Stimulated activated naive CD8-positive, alpha-beta T cell treated with anti-CD3 and anti-CD28 coated beads, Interleukin-15, Interleukin-2, amounts not matched to agents 100 ng/mL and 50 ng/mL, for 24 hours (primary cell): Measurements from ENCODE around the gene CLSTN3.

Source experiments
- H3K27ac Mint-ChIP-seq: one replicate; pipeline ENCODE4 v1.8.0; 2021; ENCODE audit warnings: mild to moderate bottlenecking, mixed read lengths
- H3K27me3 Mint-ChIP-seq: one replicate; pipeline ENCODE4 v1.8.0; 2021; ENCODE audit warnings: mixed read lengths
- H3K36me3 Mint-ChIP-seq: one replicate; pipeline ENCODE4 v1.8.0; 2021; ENCODE audit warnings: low read depth, mixed read lengths
- H3K4me1 Mint-ChIP-seq: one replicate; pipeline ENCODE4 v1.8.0; 2021; ENCODE audit warnings: low read depth, mixed read lengths
- H3K4me3 Mint-ChIP-seq: one replicate; pipeline ENCODE4 v1.8.0; 2021; ENCODE audit warnings: mild to moderate bottlenecking, mixed read lengths
- H3K9me3 Mint-ChIP-seq: one replicate; pipeline ENCODE4 v1.8.0; 2021; ENCODE audit warnings: mixed read lengths

The CLSTN3 gene

GRCh38 chr12:7146228-7146627, 16.1 kb downstream of the CLSTN3 start:
- Mint-ChIP-seq H3K36me3 (peaks cover 33% of the 10 kb centered on the region), H3K27ac (no peak overlapping the region), H3K4me1 (no peaks in the 10 kb centered on the region), H3K27me3 (no peaks in the 10 kb centered on the region), H3K4me3 (no peak overlapping the region), H3K9me3 (no peaks in the 10 kb centered on the region)

GRCh38 chr12:7146906-7147305, 16.7 kb downstream of the CLSTN3 start:
- H3K36me3 Mint-ChIP-seq: peaks cover 30% of the 10 kb centered on the region
- H3K4me3 Mint-ChIP-seq: no peak overlapping the region
- no peaks in the 10 kb centered on the region for H3K27me3 Mint-ChIP-seq
- no peaks in the 10 kb centered on the region for H3K4me1 Mint-ChIP-seq
- H3K9me3 Mint-ChIP-seq: no peaks in the 10 kb centered on the region
- no peak overlapping the region for H3K27ac Mint-ChIP-seq

DNA sequence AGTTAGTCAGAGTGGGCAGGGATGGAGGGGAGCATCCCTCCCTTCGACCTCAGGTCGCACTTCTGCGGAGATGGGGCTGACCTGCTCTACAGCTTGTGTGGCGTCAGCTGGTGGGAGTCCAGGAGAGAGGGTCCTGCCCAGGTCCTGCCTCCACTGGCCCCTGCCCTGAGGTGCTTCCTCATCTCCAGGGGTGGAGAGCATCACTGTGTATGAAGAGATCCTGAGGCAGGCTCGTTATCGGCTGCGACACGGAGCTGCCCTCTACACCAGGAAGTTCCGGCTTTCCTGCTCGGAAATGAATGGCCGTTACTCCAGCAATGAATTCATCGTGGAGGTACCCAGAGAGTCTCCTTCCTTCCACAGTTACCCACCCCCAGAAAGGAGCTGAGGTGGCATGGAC, 20.2 kb downstream of the CLSTN3 start:
- H3K4me3 Mint-ChIP-seq: no peak overlapping the region

GRCh38 chr12:7150841-7151240, 20.7 kb downstream of the CLSTN3 start:
- Mint-ChIP-seq H3K36me3 (peaks cover 29% of the 10 kb centered on the region), H3K27ac (no peak overlapping the region), H3K9me3 (no peaks in the 10 kb centered on the region), H3K27me3 (no peaks in the 10 kb centered on the region), H3K4me1 (no peaks in the 10 kb centered on the region), H3K4me3 (no peak overlapping the region)

More for the DNA sequence above, 20.2 kb downstream of the CLSTN3 start:
- Mint-ChIP-seq H3K9me3 (no peaks in the 10 kb centered on the region), H3K27ac (no peak overlapping the region), H3K27me3 (no peaks in the 10 kb centered on the region), H3K4me1 (no peaks in the 10 kb centered on the region), H3K36me3 (peaks cover 32% of the 10 kb centered on the region)

DNA sequence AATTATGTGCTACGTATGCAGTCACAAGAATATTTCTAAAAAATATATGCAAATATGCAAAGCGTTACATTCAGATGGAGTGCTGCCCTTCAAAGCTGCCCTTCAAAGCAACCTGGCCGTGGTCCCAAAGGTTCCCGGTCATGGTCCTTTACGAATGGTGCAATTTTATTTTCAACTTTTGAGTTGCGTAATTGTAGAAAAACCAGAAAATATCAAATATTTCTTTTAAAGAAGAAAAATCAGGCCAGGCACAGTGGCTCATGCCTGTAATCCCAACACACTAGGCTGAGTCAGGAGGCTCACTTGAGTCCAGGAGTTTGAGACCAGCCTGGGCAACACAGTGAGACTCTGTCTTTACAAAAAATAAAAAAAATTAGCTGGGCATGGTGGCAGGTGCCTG, 21.4 kb downstream of the CLSTN3 start:
- H3K36me3 Mint-ChIP-seq: peaks cover 24% of the 10 kb centered on the region
- H3K27ac Mint-ChIP-seq: no peak overlapping the region
- no peak overlapping the region for H3K4me3 Mint-ChIP-seq
- no peaks in the 10 kb centered on the region for H3K27me3 Mint-ChIP-seq
- no peaks in the 10 kb centered on the region for H3K9me3 Mint-ChIP-seq
- no peaks in the 10 kb centered on the region for H3K4me1 Mint-ChIP-seq

DNA sequence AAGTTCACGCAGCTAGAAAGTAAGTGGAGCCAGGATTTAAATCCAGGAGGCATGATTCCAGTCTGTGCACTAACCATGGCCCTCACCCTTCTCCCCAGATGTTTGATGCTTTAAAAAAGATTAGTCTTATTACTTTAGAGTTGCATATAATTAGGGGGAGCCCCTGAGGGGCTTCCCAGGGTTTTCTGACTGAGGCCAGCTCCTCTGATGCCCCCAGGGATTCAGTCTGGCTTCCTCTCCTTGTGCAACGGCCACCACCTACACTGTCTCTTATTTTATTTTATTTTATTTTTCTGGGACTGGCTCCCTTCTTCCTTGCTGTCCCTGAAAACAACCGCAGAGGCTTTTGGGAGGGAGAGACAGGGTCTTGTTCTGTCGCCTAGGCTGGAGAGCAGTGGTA, 22.6 kb downstream of the CLSTN3 start:
- no peaks in the 10 kb centered on the region for H3K27me3 Mint-ChIP-seq
- no peak overlapping the region for H3K4me3 Mint-ChIP-seq
- no peaks in the 10 kb centered on the region for H3K4me1 Mint-ChIP-seq
- H3K27ac Mint-ChIP-seq: no peak overlapping the region
- H3K9me3 Mint-ChIP-seq: no peaks in the 10 kb centered on the region
- H3K36me3 Mint-ChIP-seq: peaks cover 23% of the 10 kb centered on the region

DNA sequence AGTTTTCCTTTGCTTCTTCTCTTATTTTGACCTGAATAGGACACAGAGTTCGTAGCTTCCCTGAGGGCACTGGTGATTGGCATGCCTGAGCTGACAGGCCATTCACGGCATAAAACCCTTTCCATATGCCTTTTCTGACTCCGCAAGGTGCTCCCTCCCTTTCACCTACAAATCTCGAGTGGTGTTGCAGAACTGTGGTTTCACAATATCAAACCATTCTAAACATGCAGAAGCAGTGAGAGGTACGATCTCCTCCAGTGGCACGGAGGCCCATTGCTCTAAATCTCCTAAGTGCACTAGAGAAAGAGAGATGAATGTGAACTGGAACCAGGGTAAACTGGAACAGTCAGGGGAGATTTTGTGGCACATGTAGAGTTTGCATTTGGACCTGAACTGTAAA, 23.9 kb downstream of the CLSTN3 start:
- Mint-ChIP-seq H3K36me3 (peaks cover 23% of the 10 kb centered on the region), H3K4me3 (no peak overlapping the region), H3K27ac (no peak overlapping the region), H3K27me3 (no peaks in the 10 kb centered on the region), H3K4me1 (no peaks in the 10 kb centered on the region), H3K9me3 (no peaks in the 10 kb centered on the region)

DNA sequence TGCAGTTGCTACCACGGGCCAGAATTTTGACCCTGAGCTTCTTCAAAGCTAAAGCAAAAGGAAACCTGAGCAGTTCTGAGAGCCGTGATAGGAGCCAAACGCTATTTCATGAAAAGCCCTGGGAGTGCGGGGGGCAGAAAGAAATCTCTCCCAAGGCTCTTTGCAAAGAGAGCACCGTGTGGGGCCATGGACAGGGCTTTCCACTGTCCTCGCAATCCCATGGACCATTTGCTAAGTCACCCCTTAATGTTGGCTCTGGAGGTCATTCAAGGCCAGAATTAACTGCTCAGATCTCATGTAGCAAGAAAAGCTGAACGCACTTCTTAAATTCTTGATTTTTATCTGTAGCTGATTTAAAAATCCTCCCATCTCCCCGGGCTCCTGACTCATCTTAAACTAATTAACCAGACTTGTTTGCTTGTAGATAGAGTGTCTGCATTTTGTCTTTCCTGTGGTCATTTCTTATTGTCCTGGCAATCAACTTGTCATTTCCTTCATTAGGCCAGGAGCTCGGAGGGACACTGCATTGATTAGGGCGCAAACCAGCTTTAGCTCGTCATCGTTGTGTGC, 24.8 kb downstream of the CLSTN3 start:
- Mint-ChIP-seq H3K27ac (no peak overlapping the region), H3K4me3 (no peak overlapping the region), H3K4me1 (no peaks in the 10 kb centered on the region), H3K27me3 (no peaks in the 10 kb centered on the region), H3K36me3 (peaks cover 18% of the 10 kb centered on the region), H3K9me3 (no peaks in the 10 kb centered on the region)

DNA sequence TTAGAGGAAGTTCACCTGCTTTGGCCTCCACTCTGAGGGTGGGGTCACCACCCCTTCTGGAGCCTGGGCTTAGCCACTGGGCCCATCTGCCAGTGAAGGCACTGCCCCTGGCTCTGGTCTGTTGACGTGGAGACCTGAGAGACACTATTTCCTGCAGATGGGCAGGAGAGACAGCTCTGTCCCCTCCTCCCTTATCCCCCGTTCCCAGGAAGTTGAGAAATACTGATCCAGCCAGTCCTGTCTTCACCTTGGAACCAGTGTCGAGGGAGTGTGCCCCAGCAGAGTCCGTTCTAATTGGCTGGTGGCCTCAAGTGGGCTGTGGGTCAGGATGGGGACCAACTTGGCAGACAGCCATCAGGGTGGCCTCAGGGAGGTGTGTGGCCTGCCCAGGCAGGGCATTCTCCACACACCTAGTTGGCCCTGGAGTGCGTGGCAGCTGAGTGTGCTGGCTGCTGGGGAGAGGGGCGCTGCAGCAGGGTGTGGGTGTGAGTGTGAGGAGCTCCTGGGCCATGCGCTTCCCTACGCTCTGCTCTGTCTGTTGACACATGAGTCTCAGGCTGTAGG, 25.4 kb downstream of the CLSTN3 start:
- Mint-ChIP-seq H3K27ac (no peak overlapping the region), H3K4me1 (no peaks in the 10 kb centered on the region), H3K27me3 (no peaks in the 10 kb centered on the region), H3K4me3 (no peak overlapping the region), H3K9me3 (no peaks in the 10 kb centered on the region), H3K36me3 (peaks cover 13% of the 10 kb centered on the region)

- Mint-ChIP-seq H3K9me3 (no peaks in the 10 kb centered on the region), H3K4me3 (no peak overlapping the region), H3K27me3 (no peaks in the 10 kb centered on the region), H3K36me3 (peaks cover 6% of the 10 kb centered on the region), H3K27ac (no peak overlapping the region), H3K4me1 (no peaks in the 10 kb centered on the region)
Observed at GRCh38 chr12:7156259-7157197, 26.4 kb downstream of the CLSTN3 start.

- Mint-ChIP-seq H3K27ac (no peak overlapping the region), H3K9me3 (no peaks in the 10 kb centered on the region), H3K36me3 (peaks cover 6% of the 10 kb centered on the region)
Observed at GRCh38 chr12:7157391-7157790, 27.2 kb downstream of the CLSTN3 start.

DNA sequence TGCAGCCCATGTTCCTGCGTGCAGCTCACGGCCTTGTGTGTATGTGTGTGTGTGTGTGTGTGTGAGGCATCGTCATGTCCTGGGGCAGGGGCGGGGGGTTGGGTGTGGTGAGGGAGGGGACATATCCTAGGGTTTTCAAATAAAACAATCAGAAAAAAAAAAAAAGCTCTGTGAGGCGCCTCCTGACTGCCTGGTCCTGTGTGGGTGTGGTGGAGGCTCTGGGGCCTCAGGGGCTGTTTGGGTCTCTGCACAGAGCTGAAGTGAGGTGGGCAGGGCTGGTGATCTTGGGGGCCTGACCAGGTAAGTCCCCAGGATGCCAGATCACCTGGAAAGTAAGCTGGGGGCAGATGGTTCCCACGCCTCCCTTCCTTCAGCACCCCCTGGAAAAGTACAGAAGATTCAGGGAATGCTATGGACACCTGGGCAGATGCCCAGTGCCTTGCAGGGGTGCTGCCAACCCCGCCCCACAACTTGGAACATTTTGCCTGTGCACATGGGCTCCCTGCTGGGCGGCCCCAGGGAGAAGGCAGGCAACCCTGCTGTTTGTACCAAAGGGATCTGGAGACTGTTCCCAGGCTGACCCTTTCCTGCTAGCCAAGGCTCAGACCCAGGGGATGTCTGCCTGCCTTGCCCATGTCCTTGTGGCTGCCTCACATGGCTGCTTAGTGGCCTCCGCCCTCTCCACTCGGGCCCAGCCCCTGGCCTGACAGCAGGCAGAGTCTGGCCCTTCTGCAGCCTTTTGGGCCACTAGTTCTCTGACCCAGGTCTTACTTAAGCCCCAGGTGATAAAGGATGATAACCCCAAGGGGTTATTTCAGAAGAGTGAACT, 28.8 kb downstream of the CLSTN3 start:
- Mint-ChIP-seq H3K9me3 (no peaks in the 10 kb centered on the region), H3K4me1 (peaks cover 7% of the 10 kb centered on the region), H3K4me3 (no peak overlapping the region), H3K36me3 (peaks cover 5% of the 10 kb centered on the region), H3K27me3 (peaks cover 10% of the 10 kb centered on the region), H3K27ac (no peak overlapping the region)

More at GRCh38 chr12:7157391-7157790, 27.2 kb downstream of the CLSTN3 start:
- Mint-ChIP-seq H3K4me1 (no peaks in the 10 kb centered on the region), H3K27me3 (peaks cover under 1% of the 10 kb centered on the region), H3K4me3 (no peak overlapping the region)

DNA sequence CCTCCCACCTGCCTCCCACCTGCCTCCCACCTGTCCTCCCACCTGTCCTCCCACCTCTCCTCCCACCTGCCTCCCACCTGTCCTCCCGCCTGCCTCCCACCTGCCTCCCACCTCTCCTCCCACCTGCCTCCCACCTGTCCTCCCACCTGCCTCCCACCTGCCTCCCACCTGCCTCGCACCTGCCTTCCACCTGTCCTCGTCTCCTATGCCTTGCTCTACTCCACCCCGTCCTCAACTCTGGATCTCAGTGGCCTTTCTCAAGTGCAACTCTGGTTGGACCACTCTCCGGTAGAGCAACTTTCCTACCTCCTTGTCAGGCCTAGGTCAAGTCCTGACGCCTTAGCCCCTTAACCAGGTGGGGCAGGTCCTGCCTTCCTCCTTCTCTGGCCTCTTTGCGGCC, 30.0 kb downstream of the CLSTN3 start:
- Mint-ChIP-seq H3K9me3 (no peaks in the 10 kb centered on the region), H3K36me3 (no peaks in the 10 kb centered on the region), H3K27ac (peak overlapping the region; percentile 22), H3K4me1 (peaks cover 7% of the 10 kb centered on the region), H3K27me3 (peaks cover 15% of the 10 kb centered on the region), H3K4me3 (no peak overlapping the region)

GRCh38 chr12:7161327-7161726, 31.2 kb downstream of the CLSTN3 start:
- H3K4me3 Mint-ChIP-seq: no peak overlapping the region
- no peaks in the 10 kb centered on the region for H3K36me3 Mint-ChIP-seq
- H3K27ac Mint-ChIP-seq: no peak overlapping the region
- H3K9me3 Mint-ChIP-seq: no peaks in the 10 kb centered on the region
- H3K27me3 Mint-ChIP-seq: peaks cover 15% of the 10 kb centered on the region
- peaks cover 7% of the 10 kb centered on the region for H3K4me1 Mint-ChIP-seq

DNA sequence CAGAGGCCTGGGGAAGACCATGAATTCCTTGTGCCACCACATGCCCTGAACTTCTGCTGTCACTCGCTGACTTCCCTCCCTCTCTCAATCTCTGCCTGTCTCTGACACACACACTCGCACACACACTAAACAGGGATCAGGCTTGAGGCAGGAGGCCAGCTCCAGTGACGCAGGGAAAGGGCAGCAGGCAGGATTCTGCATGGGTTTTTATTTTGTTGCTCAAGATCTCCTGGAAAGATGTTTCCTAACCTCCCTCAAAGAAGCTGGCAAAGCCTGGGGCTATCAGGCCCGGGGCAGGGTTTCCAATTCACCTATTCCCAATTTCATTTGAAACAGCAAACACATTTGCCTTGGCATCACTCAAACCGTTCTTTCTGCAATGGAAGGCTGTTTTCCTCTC, 31.6 kb downstream of the CLSTN3 start:
- no peaks in the 10 kb centered on the region for H3K9me3 Mint-ChIP-seq
- peaks cover 7% of the 10 kb centered on the region for H3K4me1 Mint-ChIP-seq
- no peak overlapping the region for H3K27ac Mint-ChIP-seq
- peaks cover 20% of the 10 kb centered on the region for H3K27me3 Mint-ChIP-seq
- H3K4me3 Mint-ChIP-seq: no peak overlapping the region
- no peaks in the 10 kb centered on the region for H3K36me3 Mint-ChIP-seq
